Fibroblast of skin of back (primary cell): ENCODE results near the gene PCDHGA3. TPM values are rescaled to one million over a fixed set of nuclear protein-coding genes. Genes with fewer than 3 reads are reported as not detected.
"Not testable (repeated sequence)": the region's sequence is repeated elsewhere in the genome, so short reads cannot be mapped to it uniquely, and the experiment has no call there.

Experiments
- DNase-seq: peaks from one replicate; pipeline ENCODE4 v3.0.0-alpha.2; 2013
- polyA plus RNA-seq, 2 experiments: library from polyadenylated mRNA; unstranded; fragments of 120-200 nt; gene quantifications; one replicate each; pipeline ENCODE4 v1.2.1, GENCODE V29; 2013; ENCODE audit not compliant: insufficient read length in 2 of 2

Gene PCDHGA3
- 1.6 TPM for polyA plus RNA-seq (2013, experiment 1 of 2; ENCODE audit: insufficient read length)
- polyA plus RNA-seq (2013, experiment 2 of 2; ENCODE audit: insufficient read length), result 2.4 TPM

GRCh38 chr5:141343242-141343952 is at the start of gene PCDHGA3:
PCDHGA3 (plus strand) TSS chr5:141343829; CDS start chr5:141344034, 205 bp downstream.
- DNase-seq, result peak; percentile 54

GRCh38 chr5:141298376-141298775 is 45.3 kb upstream of the PCDHGA3 start:
- DNase-seq, result no peak

- DNase-seq, result no peak
Measured at GRCh38 chr5:141303756-141304155, 39.9 kb upstream of the PCDHGA3 start, which contains the start of gene SLC25A2. SLC25A2 (minus strand) TSS chr5:141304049; CDS start chr5:141303865, 184 bp downstream.

DNA sequence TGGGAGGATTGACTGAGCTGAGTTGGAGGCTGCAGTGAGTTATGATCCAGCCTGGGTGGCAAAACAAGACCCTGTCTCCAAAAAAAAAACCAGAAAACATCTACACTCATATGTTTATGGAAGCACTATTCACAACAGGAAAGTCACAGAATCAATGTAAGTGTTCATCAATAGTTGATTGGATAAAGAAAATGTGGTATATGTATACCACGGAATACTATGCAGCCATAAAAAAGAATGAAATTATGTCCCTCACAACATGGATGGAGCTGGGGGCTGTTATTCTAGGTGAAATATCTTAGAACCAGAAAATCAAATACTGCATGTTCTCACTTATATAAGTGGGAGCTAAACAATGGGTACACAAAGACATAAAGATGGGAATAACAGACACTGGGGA is 37.0 kb upstream of the PCDHGA3 start:
- no peak for DNase-seq

GRCh38 chr5:141313711-141314110 is 29.9 kb upstream of the PCDHGA3 start:
- no peak for DNase-seq

DNA sequence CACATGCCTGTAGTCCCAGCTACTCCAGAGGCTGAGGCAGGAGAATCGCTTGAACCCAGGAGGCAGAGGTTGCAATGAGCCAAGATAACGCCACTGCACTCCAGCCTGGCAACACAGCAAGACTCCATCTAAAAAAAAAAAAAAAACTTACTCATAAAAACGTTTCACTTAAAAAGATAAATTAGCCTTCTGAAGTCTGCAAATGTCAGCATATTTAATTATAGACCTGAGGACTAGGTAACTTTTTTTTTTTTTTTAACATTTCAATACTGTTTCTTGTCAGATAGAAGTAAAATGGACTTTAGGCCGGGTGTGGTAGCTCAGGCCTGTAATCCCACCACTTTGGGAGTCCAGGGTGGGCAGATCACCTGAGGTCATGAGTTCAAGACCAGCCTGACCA is 26.7 kb upstream of the PCDHGA3 start:
- not testable (repeated sequence) for DNase-seq

- no peak for DNase-seq
Measured at GRCh38 chr5:141319202-141319601, 24.4 kb upstream of the PCDHGA3 start.

GRCh38 chr5:141319699-141320098 is 23.9 kb upstream of the PCDHGA3 start:
- DNase-seq, result no peak

DNA sequence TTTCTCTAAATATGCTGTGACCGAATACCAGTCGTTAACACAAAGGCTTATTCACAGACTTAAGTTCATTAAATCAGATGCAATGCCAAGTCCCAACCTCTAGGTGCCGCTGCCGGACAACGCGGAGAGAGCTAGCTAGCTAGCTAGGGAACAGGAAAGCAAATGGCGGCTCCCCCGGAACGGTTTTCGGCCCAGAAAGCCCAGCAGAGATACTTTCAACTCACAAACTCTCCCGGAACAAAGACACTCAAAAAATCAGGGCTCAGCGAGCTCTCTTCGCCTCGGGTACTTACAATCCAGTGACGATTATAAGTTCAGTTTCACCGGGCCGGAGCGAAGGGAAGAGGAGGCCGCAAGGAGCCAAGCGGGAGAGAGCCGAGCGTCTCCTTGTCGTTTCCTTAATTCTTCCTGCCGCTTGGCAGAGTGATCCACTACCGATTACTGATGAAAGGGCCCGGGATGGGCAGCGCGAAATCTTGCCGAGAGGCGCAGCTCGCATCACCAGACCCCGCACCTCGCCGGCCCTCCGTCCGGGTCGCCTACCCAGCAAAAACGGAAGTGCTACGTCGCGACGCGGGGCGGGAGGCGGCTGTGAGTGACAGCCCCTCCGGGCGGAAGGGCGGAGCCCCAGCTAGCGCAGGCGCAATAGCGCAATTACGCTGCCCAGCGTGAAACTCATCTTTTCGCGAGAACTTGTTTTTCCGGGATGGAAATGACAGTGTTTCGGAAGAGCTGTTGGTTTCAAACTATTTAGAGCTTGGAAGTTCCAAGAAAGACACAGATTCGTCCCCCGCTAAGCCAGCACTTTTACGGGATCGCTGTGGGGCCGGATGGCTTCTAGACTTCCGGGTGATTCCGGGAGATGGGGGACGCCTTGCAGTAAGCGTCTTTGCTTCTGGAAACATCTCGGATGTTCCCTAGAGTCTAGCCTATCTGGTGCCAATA is 23.1 kb upstream of the PCDHGA3 start, which contains the start of gene TAF7:
TAF7 (minus strand) TSS at position 560 of the 945 bp plus-strand sequence. CDS start 740 bp downstream, outside the sequence.
- DNase-seq, result peak; percentile 91

DNA sequence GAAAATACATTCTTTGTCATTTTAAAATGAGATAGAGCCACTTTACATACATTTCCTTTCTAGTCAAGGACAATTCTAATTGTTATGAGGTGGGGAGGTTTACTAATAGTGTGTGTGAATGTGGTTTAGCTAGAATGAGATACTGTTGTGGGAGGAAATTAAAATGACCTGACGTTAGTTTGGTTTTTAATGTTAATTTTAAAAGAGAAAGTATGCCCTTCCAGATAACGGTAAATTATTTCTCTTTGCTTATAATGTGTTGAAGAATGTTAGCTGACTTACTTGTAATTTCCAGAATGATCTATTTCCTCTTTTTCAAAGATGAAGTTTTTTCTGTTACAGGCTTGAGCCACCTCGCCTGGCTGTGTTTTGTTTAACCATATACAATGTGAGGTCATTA is 21.4 kb upstream of the PCDHGA3 start:
- no peak for DNase-seq

- DNase-seq, result peak; percentile 76
Measured at GRCh38 chr5:141326088-141326854, 17.4 kb upstream of the PCDHGA3 start.

- DNase-seq, result no peak
Measured at GRCh38 chr5:141328231-141328630, 15.4 kb upstream of the PCDHGA3 start.

- peak; percentile 43 for DNase-seq
Measured at GRCh38 chr5:141330299-141331080, 13.1 kb upstream of the PCDHGA3 start, which contains the start of gene PCDHGA1. PCDHGA1 (plus strand) TSS chr5:141330514.

GRCh38 chr5:141332571-141332970 is 11.1 kb upstream of the PCDHGA3 start:
- DNase-seq, result not testable (repeated sequence)

- peak; percentile 62 for DNase-seq
Measured at GRCh38 chr5:141338538-141339306, 4.9 kb upstream of the PCDHGA3 start, which contains the start of gene PCDHGA2. PCDHGA2 (plus strand) TSS chr5:141338760.

GRCh38 chr5:141340781-141341354 is 2.8 kb upstream of the PCDHGA3 start:
- not testable (repeated sequence) for DNase-seq

DNA sequence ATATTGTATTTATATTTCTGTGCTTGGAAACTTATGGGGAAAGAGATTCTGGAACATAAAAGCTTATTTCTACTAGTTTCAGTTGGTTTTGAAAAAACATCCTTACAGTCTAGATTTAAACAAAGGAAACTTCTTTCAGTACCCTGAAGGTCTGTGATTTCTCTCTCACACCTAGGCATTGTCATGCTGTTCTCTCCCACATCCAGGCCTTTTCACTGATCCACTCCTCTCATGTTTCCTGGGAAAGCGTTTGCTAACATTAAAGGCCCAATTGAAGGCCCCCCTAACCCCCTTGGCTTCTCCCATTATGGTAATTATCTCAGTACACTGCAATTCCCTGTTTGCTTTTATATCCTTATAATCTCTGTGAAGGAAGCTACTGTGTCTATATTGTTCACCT is 856 bp upstream of the PCDHGA3 start:
- no peak for DNase-seq

DNA sequence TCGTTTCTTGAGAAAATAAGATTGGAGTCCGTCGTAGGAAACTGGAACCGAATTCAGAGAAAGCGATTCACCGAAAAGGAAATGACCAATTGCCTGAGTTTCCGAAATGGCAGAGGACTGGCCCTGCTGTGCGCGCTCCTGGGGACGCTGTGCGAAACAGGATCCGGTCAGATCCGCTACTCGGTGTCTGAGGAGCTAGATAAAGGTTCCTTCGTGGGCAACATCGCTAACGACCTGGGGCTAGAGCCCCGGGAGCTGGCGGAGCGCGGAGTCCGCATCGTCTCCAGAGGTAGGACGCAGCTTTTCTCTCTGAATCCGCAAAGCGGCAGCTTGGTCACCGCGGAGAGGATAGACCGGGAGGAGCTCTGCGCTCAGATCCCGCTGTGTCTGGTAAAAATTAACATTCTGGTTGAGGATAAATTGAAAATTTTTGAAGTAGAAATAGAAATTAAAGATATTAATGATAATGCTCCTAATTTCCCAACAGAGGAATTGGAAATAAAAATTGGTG is 379 bp downstream of the PCDHGA3 start:
- DNase-seq, result no peak

DNA sequence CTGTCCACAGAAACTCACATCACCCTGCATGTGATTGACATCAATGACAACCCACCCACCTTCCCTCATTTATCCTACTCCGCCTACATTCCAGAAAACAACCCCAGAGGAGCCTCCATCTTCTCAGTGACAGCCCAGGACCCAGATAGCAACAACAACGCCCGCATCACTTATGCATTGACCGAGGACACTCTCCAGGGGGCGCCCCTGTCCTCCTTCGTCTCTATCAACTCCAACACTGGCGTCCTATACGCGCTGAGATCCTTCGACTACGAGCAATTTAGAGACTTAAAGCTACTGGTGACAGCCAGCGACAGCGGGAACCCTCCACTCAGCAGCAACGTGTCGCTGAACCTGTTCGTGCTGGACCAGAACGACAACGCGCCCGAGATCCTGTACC is 1.7 kb downstream of the PCDHGA3 start:
- DNase-seq, result no peak

- DNase-seq, result not testable (repeated sequence)
Measured at GRCh38 chr5:141346017-141346416, 2.4 kb downstream of the PCDHGA3 start.
